ENCODE measurements around the gene SH3GL3. TPM values are rescaled to one million over a fixed set of nuclear protein-coding genes. Genes with fewer than 3 reads are reported as not detected.

SH3GL3 gene
- total and polyA plus RNA-seq, 2 of the 8 experiments (the other 6 are each of a cell fraction or from before 2014, with no cell fraction given) = 14.1 to 19.1 TPM

- TF ChIP-seq CHD7 (IDR thresholded peaks at IDR 0.05; ENCODE audit: insufficient replicate concordance, low read length) (no peak), POLR2AphosphoS5 (IDR thresholded peaks at IDR 0.05; ENCODE audit: low read depth, low read length) (peak; percentile 49), TCF12 (IDR thresholded peaks at IDR 0.05; ENCODE audit: low read depth, low read length) (no peak), ASH2L (IDR thresholded peaks at IDR 0.05; ENCODE audit: low read length) (no peak), RNF2 (IDR thresholded peaks at IDR 0.05; ENCODE audit: borderline replicate concordance, low read depth, low read length, missing control alignments, poor library complexity, severe bottlenecking) (no peak), SIN3A (conservative IDR thresholded peaks at IDR 0.05 in 1 of 2, IDR thresholded peaks at IDR 0.05 in 1 of 2; ENCODE audit: low read depth in 1 of 2, low read length in 2 of 2) (peak in 1 of 2 experiments; percentile 34; a peak in 1 of 4 replicates), JUND (IDR thresholded peaks at IDR 0.05; ENCODE audit: low read length) (no peak), RBBP5 (IDR thresholded peaks at IDR 0.05; ENCODE audit: borderline replicate concordance, low read depth, low read length) (peak; percentile 82), CTBP2 (IDR thresholded peaks at IDR 0.05; ENCODE audit: borderline replicate concordance, insufficient read depth, insufficient read length, low read length) (no peak)
Measured at GRCh38 chr15:83446904-83447709, at the start of gene SH3GL3 (continued).

Data from H1 (cell line).